GM18505 (cell line): ENCODE data around the gene CDA.

Experiments
- ATAC-seq: cut with Tn5 transposase; IDR thresholded peaks from one replicate; pipeline ENCODE4 v1.9.1; 2021; ENCODE audit not compliant: unreplicated experiment
- POLR2A ChIP-seq: IDR thresholded peaks from 4 replicates; pipeline ENCODE4 v1.6.1; 2011; ENCODE audit warnings: borderline replicate concordance; ENCODE audit not compliant: insufficient read depth, insufficient read length; ENCODE audit errors: extremely low read depth

Gene CDA

DNA sequence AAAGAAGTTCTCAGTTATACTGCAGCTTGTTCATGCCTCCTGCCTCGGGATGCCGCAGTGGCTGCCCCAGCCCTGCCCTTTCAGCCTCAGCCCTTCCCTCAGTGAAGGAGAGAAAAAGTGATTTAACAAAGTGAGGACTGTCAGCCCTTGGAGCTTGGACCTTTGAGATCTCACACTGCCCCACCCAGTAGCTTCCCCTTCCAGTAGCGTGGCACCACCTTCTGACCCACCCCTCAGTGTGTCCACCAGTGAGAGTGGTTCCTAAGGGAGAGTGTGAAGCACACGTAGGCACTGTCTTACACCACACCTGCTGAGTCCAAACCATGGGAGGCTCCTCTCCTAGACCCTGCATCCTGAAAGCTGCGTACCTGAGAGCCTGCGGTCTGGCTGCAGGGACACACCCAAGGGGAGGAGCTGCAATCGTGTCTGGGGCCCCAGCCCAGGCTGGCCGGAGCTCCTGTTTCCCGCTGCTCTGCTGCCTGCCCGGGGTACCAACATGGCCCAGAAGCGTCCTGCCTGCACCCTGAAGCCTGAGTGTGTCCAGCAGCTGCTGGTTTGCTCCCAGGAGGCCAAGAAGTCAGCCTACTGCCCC is at the start of gene CDA:
CDA (plus strand) TSS at position 464 of the 592 bp plus-strand sequence; CDS start at position 497, 33 bp downstream.
- no peak for TF ChIP-seq POLR2A
- no peak for ATAC-seq

DNA sequence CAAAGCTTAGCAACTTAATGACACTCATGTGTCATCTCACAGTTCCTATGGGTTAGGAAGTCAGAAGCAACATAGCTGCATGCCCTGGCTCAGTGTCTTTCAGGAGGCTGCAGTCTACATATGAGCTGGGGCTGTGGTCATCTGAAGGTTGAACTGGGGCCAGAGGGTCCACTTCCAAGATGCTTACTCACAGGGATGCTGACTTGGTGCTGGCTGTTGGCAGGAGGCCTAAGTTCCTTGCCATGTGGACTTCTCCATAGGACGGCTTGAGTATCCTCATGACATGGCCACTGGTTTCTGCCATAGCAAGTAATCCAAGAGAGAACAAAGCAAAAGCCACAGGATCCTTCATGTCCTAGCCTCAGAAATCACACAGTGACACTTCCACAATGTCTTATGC is 48.6 kb upstream of the CDA start:
- TF ChIP-seq POLR2A = no peak
- no peak for ATAC-seq

DNA sequence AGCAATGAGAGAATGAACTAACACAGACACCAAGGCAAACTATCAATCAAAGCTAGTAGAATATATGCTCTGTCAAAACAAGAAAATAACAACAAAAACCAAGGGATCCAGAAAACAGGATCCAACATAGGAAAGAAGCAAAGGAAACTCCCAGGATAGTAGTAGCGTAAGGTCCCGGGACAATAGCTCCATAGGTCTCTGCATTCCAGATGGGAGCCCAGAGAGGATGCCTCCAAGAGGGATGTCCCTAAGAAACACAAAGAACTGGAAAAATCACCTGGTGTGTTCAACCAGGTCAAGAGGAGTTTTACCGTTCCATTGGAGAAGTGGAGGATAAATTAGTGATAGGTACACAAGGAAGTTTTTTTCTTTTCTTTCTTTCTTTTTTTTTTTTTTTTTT is 42.3 kb upstream of the CDA start:
- no peak for ATAC-seq
- no peak for TF ChIP-seq POLR2A

DNA sequence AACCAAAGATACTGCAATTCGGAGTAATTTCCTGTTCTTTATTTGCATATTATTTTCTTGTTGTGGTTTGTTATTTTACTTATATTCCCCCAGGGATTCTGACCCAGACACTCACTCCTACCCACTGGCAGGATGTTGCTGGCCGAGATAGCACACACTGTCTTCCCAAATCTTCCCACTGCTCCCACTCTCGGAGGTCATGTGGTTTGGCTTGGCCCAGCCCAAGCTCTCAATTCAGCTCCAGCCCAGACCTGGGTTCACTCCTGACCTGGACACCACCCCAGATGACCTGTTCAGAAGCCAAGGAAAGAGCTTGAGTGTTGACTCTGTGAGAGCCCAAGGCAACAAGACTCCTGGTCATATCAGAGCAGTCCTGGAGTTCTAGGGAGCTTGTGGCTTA is 37.7 kb upstream of the CDA start:
- TF ChIP-seq POLR2A = no peak
- no peak for ATAC-seq

DNA sequence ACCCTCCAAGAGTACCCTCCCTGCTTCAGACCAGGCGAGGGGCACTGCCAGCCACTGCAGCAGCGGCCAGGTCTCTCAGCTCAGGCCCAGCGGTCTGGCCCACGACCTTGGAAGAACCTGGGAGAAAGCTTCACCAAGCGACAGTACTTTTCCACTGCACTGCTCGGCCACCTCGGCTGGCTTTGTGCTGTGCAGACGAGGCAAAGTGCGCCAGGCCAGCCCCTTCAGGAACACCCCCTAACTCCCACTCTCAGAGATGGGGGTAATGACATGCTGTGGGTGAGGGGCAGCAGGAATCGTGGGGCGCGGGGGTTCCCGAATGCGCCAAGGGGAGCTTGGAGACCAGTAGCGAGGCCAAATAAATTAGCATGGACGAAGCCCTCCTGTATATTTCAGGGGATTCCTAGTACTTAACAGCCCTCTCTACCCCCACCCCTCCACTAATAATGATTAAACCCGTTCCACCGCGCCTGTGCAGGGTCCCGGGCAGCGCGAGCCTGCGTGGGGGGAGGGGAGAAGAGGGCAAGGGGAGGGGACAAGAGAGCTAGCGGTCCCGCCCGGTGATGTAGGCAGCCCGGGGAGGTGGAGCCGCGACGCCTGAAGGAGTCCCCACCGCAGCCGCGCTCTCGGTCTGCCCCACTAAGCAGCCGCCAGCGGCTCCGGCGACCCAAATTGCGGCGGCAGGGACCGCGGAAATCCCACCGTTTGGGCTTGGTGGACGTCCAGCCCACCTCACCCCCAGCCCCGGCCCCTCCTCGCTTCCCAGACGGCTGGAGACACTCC is 36.8 kb upstream of the CDA start, which contains the start of gene FAM43B:
FAM43B (plus strand) TSS at position 629 of the 783 bp plus-strand sequence. CDS start 401 bp downstream, outside the sequence.
- TF ChIP-seq POLR2A = no peak

DNA sequence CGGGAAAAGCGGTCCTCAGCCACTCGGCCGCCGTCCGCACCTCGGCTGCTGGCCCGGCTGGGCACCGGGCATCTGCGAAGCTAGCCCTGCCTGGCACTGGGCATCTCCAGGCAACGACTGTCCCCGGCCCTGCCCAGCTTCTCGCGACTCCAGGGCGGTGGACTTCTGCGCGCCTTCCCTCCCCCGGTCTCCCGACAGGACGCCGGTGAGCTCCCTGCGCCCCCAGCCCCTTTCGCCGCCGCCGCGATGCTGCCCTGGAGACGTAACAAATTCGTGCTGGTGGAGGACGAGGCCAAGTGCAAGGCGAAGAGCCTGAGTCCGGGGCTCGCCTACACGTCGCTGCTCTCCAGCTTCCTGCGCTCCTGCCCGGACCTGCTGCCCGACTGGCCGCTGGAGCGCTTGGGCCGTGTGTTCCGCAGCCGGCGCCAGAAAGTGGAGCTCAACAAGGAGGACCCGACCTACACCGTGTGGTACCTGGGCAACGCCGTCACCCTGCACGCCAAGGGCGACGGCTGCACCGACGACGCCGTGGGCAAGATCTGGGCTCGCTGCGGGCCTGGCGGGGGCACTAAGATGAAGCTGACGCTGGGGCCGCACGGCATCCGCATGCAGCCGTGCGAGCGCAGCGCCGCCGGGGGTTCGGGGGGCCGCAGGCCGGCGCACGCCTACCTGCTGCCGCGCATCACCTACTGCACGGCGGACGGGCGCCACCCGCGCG is 36.0 kb upstream of the CDA start:
- ATAC-seq = no peak
- no peak for TF ChIP-seq POLR2A

More for the DNA sequence above, 36.8 kb upstream of the CDA start, which contains the start of gene FAM43B:
- ATAC-seq = no peak

DNA sequence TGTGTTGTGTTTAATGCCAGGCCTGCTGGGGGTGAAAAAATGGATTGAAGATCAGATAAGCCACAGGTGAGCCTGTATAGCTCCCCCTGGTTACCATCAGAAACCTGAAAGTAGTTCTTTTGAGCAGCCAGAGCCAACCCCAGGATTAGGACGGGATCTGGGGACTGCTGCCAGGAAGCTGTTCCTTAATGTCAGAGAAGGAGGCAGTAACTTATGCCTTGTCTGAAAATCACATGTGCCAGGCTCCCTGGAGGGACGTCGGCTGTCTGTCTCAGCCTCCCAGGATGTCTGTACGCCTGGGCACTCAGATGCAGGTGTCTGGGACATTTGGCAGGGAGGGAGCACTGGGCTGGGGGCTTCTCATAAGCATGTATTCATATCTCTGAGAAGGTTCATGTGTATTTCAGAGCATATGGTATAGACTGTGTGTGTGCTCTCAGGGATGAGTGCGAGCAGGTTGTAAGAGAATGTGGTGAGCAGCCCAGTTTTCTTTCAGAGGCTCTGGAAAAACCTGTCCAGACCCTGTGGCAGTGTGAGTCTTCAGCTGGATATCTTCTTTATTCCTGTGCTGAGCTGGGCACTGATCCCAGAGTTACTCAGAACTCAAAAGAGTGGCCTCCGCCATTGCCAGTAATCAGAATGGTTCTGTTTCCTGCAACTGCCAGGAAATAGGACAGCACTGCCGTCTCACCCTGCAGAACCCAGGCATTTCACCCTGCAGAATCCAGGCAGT is 33.7 kb upstream of the CDA start:
- no peak for TF ChIP-seq POLR2A

DNA sequence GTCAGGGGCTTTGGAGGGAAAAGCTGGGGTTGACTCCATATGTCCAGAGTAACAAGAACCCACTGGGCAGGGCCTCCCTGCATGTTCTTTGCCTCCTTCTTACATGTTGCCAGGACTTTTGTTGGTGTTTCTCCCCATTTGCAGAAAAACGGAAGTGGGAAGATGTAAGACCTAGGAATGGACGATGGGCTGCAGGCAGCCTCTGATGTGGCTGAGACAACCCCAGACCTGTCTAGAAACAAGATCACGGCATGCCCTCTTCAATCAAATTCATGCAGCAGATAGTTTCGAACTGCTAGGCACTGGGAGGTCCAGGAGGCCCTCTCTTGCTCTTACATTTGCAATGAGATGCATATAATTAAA is 33.2 kb upstream of the CDA start:
- ATAC-seq = no peak
- no peak for TF ChIP-seq POLR2A

More for the DNA sequence above, 33.7 kb upstream of the CDA start:
- ATAC-seq = no peak

DNA sequence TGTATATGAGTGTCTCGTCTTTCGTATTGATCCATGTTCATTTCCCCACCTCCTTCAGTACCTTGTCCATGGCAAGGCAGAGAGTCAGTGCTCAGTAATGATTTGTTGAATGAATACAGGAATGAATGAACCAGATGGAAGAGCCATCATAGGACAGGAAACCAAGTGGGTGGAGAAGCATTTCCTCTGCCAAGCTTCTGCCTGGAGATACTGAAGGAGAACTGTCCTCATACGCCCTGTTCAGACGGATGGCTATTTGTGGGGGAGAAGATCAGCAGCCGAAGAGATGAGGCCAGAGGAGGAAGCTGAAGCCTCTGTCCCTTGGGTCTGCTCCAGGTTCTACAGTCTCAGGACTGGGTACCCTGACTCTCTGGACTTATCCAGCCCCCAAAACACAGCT is 30.7 kb upstream of the CDA start:
- ATAC-seq = no peak
- TF ChIP-seq POLR2A = no peak

DNA sequence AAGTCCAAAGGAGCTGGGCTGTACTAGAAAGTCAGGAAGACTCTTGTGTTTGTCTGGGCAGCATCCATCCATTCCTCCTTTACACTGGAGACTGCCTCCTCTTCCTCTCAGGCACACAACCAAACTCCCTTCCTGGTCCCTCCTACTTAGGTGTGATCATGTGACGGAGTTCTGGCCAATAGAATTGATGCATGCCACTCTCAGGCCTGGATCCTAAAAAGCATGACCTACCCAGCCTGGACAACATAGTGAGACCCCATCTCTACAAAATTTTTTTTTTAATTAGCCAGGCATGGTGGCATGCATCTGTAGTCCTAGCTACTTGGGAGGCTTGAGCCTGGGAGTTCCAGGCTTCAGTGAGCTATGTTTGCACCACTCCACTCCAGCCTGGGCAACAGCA is 27.9 kb upstream of the CDA start:
- no peak for ATAC-seq
- TF ChIP-seq POLR2A = no peak

DNA sequence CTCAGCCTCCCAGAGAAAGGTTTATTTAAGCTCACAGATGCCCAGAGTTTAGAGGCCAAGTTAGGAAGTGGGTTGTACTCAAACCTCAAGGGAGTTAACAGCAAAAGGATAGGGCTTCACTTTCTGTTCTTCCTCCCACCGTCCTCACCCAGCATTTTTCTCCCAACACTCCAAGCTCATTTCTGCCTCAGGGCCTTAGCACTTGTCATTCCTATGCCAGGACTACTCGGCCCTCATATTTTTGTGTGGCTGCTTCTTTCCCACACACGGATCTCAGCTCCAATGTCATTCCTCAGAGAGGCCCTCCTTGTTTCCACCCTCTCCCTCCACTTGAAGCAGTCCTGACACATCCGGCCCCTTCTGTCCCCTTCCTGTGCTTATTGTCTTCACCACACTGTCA is 23.7 kb upstream of the CDA start:
- no peak for TF ChIP-seq POLR2A
- no peak for ATAC-seq

DNA sequence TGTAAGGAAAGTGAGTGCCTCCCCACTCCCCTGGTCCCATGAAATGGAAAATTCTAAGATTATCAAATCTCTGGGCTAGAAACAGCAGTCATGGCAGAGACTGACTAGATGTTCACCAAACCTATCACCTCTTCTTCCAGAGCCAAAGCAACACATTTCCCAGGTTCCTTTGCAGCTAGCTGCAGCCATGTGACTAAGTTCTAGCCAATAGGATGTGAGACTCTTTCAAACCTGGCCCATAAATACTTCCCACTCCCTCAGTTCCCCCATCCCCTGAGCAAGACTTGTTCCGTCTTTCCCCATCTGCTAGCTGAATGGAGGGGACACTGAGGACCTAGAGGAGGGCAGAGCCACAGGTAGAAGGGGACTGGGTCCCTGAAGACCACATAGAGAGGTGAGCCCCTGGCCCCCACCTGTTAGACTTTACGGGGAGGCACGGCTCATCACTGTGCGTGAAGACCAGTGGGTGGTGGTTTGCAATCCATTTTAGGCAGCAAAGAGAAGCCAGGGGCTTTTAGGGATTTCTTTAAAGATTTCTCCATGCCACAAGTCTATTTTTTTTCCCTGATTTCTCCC is 19.3 kb upstream of the CDA start:
- TF ChIP-seq POLR2A = no peak
- ATAC-seq = no peak

DNA sequence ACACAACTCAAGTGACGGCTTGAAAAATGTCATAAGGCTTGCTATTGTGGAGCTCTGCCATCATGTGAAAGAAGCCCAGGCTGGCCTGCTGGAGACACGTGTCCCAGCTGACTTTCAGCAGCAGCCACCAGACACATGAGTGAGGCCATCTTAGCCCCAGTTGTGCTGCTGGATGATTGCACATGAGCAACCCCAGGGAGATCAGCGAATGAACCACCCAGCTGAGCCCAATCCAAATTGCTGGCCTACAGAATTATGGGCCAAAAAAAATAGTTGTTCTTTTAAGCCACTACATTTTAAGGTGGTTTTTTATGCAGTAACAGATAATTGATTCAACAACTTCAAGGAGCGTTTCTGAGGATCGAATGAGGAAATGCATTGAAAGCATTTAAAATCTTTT is 17.5 kb upstream of the CDA start:
- TF ChIP-seq POLR2A = no peak
- no peak for ATAC-seq
